Fibroblast of lung (primary cell): ENCODE results near the gene STXBP5.

ENCODE experiments used
- EZH2 ChIP-seq: IDR thresholded peaks from 2 replicates; pipeline ENCODE4 v1.5.1; 2012; ENCODE audit warnings: low read length, control low read depth, mild to moderate bottlenecking; ENCODE audit errors: missing control alignments
- TF ChIP-seq, protein P1 (sequence below), 2 donors: IDR thresholded peaks in 1 of 2; conservative IDR thresholded peaks in 1 of 2; 1 replicate in 1 of 2; 2 replicates in 1 of 2; pipeline ENCODE4 v1.5.1; 2011 to 2012; ENCODE audit warnings: low read length in 2 of 2, control low read depth in 1 of 2, inconsistent platforms in 1 of 2, low read depth in 1 of 2, mild to moderate bottlenecking in 1 of 2

DNA sequence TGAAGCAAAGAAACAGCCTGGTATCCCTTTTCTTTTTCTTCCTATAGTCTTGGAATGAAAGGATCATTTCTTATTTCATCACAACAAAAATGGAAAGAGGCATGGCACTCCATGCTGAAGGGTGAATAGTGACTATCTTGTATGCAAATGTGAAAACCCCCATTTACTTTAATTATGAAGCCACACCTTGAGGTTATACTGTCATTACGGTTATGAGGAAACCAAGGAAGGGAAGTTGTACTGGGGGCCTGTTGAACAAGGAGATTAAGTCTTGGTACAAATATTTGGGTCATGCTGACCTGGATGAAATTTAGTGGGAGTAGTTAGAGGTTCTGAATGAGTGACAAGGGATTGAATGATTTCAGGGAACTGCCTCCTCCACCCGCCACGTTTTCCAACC is 8.7 kb upstream of the STXBP5 start:
- TF ChIP-seq, protein P1, sequence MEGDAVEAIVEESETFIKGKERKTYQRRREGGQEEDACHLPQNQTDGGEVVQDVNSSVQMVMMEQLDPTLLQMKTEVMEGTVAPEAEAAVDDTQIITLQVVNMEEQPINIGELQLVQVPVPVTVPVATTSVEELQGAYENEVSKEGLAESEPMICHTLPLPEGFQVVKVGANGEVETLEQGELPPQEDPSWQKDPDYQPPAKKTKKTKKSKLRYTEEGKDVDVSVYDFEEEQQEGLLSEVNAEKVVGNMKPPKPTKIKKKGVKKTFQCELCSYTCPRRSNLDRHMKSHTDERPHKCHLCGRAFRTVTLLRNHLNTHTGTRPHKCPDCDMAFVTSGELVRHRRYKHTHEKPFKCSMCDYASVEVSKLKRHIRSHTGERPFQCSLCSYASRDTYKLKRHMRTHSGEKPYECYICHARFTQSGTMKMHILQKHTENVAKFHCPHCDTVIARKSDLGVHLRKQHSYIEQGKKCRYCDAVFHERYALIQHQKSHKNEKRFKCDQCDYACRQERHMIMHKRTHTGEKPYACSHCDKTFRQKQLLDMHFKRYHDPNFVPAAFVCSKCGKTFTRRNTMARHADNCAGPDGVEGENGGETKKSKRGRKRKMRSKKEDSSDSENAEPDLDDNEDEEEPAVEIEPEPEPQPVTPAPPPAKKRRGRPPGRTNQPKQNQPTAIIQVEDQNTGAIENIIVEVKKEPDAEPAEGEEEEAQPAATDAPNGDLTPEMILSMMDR (conservative IDR thresholded peaks at IDR 0.05 in 1 of 2, IDR thresholded peaks at IDR 0.05 in 1 of 2; ENCODE audit: low read depth in 1 of 2, low read length in 2 of 2): no peak
- no peak for TF ChIP-seq EZH2
